NCI-H1694 (cell line): ENCODE data around the gene MCIDAS.

Experiments
- DNase-seq: peaks from one replicate; lab custom pipeline; 2025; lab: John Stamatoyannopoulos, UW

Gene MCIDAS

GRCh38 chr5:55226934-55227663 is at the start of gene MCIDAS:
Gene MCIDAS, minus strand, starts transcription at chr5:55227315. Its CDS starts 177 bp downstream, at chr5:55227138.
- peak; percentile 58 for DNase-seq

GRCh38 chr5:55276771-55277170 is 49.7 kb upstream of the MCIDAS start:
- DNase-seq, result no peak

GRCh38 chr5:55258339-55258738 is 31.2 kb upstream of the MCIDAS start:
- no peak for DNase-seq

GRCh38 chr5:55254802-55255201 is 27.7 kb upstream of the MCIDAS start:
- DNase-seq, result no peak

- no peak for DNase-seq
Measured at GRCh38 chr5:55250064-55250463, 22.9 kb upstream of the MCIDAS start.

GRCh38 chr5:55241746-55242145 is 14.6 kb upstream of the MCIDAS start:
- no peak for DNase-seq

- no peak for DNase-seq
Measured at GRCh38 chr5:55236800-55237199, 9.7 kb upstream of the MCIDAS start.

GRCh38 chr5:55234121-55234700 is 7.1 kb upstream of the MCIDAS start:
- no peak for DNase-seq

GRCh38 chr5:55232985-55233928 is 6.1 kb upstream of the MCIDAS start, which contains the start of gene CCNO:
Gene CCNO, minus strand, starts transcription at chr5:55233608. Its CDS starts 85 bp downstream, at chr5:55233523.
- DNase-seq, result peak; percentile 48

- DNase-seq, result no peak
Measured at GRCh38 chr5:55232271-55232984, 5.3 kb upstream of the MCIDAS start.

GRCh38 chr5:55231919-55232270 is 4.8 kb upstream of the MCIDAS start:
- DNase-seq, result no peak

GRCh38 chr5:55231029-55231918 is 4.2 kb upstream of the MCIDAS start:
- DNase-seq, result no peak

- no peak for DNase-seq
Measured at GRCh38 chr5:55230086-55230629, 3.0 kb upstream of the MCIDAS start.

GRCh38 chr5:55227664-55228430 is 732 bp upstream of the MCIDAS start:
- no peak for DNase-seq

- DNase-seq, result peak; percentile 86
Measured at GRCh38 chr5:55226027-55226933, 835 bp downstream of the MCIDAS start.

GRCh38 chr5:55225346-55225745 is 1.8 kb downstream of the MCIDAS start:
- DNase-seq, result no peak

GRCh38 chr5:55223812-55224240 is 3.3 kb downstream of the MCIDAS start:
- no peak for DNase-seq

GRCh38 chr5:55222985-55223811 is 3.9 kb downstream of the MCIDAS start:
- DNase-seq, result no peak
